Measurements from ENCODE around the gene CFAP92.
"Not testable (repeated sequence)": the region's sequence is repeated elsewhere in the genome, so short reads cannot be mapped to it uniquely, and the experiment has no call there.

Gene CFAP92

GRCh38 chr3:128931046-128931445, 62.8 kb downstream of the CFAP92 start:
- DNase-seq = no peak

GRCh38 chr3:128929364-128929763, 64.5 kb downstream of the CFAP92 start:
- no peak for DNase-seq

GRCh38 chr3:128923986-128924385, 69.9 kb downstream of the CFAP92 start:
- DNase-seq = not testable (repeated sequence)

GRCh38 chr3:128923576-128923975, 70.3 kb downstream of the CFAP92 start:
- no peak for DNase-seq

- DNase-seq = peak; percentile 66
Observed at GRCh38 chr3:128922804-128923459, 70.9 kb downstream of the CFAP92 start.

GRCh38 chr3:128919988-128920387, 73.9 kb downstream of the CFAP92 start:
- DNase-seq = no peak

- DNase-seq = no peak
Observed at GRCh38 chr3:128917291-128917690, 76.6 kb downstream of the CFAP92 start.

- no peak for DNase-seq
Observed at GRCh38 chr3:128914966-128915645, 78.8 kb downstream of the CFAP92 start.

- no peak for DNase-seq
Observed at GRCh38 chr3:128911911-128912310, 82.0 kb downstream of the CFAP92 start.

GRCh38 chr3:128910006-128910405, 83.9 kb downstream of the CFAP92 start:
- no peak for DNase-seq

GRCh38 chr3:128908951-128909350, 84.9 kb downstream of the CFAP92 start:
- no peak for DNase-seq

- DNase-seq = no peak
Observed at GRCh38 chr3:128907706-128908445, 86.0 kb downstream of the CFAP92 start.

- no peak for DNase-seq
Observed at GRCh38 chr3:128906804-128907525, 86.9 kb downstream of the CFAP92 start.

GRCh38 chr3:128906031-128906803, 87.7 kb downstream of the CFAP92 start:
- DNase-seq = no peak

- no peak for DNase-seq
Observed at GRCh38 chr3:128903501-128903900, 90.4 kb downstream of the CFAP92 start.

- no peak for DNase-seq
Observed at GRCh38 chr3:128902426-128902825, 91.5 kb downstream of the CFAP92 start.

GRCh38 chr3:128895843-128896697, 97.8 kb downstream of the CFAP92 start:
- DNase-seq = no peak

GRCh38 chr3:128889139-128889894, 104.6 kb downstream of the CFAP92 start:
- DNase-seq = no peak

GRCh38 chr3:128884992-128885391, 108.9 kb downstream of the CFAP92 start:
- DNase-seq = no peak

GRCh38 chr3:128882719-128883118, 111.2 kb downstream of the CFAP92 start:
- no peak for DNase-seq

GRCh38 chr3:128881576-128881975, 112.3 kb downstream of the CFAP92 start:
- no peak for DNase-seq

All from stimulated activated CD8-positive, alpha-beta memory T cell treated with anti-CD3 and anti-CD28 coated beads, Interleukin-4, amount 100 ng/mL, for 48 hours (primary cell).